IPS-18c (cell line): ENCODE results near the gene DAPK2.
"Not testable (repeated sequence)": the region's sequence is repeated elsewhere in the genome, so short reads cannot be mapped to it uniquely, and the experiment has no call there.

Experiments used
- H3K4me3 ChIP-seq: 2 replicates; pipeline ENCODE4 v1.7.0; 2013; ENCODE audit warnings: low read depth, mild to moderate bottlenecking, low read length, moderate library complexity; ENCODE audit not compliant: insufficient read depth
- H3K9me3 ChIP-seq: one replicate; pipeline ENCODE4 v1.6.1; 2013; ENCODE audit warnings: mild to moderate bottlenecking, low read length, moderate library complexity; ENCODE audit not compliant: control insufficient read depth, insufficient read depth

DAPK2 gene

DNA sequence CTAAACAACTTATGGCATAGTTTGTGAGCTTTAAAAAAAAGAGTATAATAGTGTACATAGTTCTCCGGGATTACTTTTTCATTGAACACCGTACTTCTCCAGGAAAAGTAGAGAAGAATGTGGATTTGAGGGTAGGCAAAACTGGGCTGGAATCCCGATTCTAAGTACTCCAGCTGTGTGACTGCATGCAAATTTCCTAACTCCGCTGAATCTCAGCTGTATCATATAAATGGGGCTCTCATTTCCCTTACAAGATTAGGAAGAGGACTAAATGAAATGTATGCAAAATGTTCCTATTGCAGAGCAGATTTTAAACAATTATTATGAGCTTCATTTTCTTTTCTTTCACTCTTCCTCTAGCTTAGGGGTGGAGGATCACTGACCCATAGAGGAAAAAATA is 142.2 kb downstream of the DAPK2 start:
- no peak overlapping the region for H3K4me3 ChIP-seq
- peaks cover 2% of the 10 kb centered on the region for H3K9me3 ChIP-seq

- H3K9me3 ChIP-seq = peaks cover 2% of the 10 kb centered on the region
- no peak overlapping the region for H3K4me3 ChIP-seq
Observed at GRCh38 chr15:63902671-63903035, 143.6 kb downstream of the DAPK2 start.

- no peak overlapping the region for H3K4me3 ChIP-seq
- peaks cover 2% of the 10 kb centered on the region for H3K9me3 ChIP-seq
Observed at GRCh38 chr15:63901912-63902670, 144.2 kb downstream of the DAPK2 start.

DNA sequence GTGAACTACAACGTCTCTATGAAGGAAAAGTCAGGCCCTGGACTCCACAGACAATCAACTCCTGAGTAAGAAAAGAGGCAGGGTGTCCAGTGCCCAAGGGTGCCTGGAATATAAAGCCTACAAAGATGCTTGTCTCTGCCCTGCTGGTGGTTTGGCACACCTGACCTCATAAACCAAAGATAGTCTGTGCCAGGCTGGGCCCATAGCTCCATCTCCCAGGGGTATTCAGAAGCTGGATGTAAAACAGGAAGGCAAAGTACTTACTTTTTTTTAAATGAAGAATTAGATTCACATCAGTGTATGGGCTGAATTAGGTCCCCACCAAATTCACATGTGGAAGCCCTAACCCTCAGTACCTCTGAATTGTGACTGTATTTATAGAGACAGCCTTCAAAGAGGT is 146.0 kb downstream of the DAPK2 start:
- Histone ChIP-seq H3K4me3 (no peak overlapping the region), H3K9me3 (no peaks in the 10 kb centered on the region)

GRCh38 chr15:63899606-63900005 is 146.7 kb downstream of the DAPK2 start:
- not testable (repeated sequence) for H3K9me3 ChIP-seq, H3K4me3 ChIP-seq

DNA sequence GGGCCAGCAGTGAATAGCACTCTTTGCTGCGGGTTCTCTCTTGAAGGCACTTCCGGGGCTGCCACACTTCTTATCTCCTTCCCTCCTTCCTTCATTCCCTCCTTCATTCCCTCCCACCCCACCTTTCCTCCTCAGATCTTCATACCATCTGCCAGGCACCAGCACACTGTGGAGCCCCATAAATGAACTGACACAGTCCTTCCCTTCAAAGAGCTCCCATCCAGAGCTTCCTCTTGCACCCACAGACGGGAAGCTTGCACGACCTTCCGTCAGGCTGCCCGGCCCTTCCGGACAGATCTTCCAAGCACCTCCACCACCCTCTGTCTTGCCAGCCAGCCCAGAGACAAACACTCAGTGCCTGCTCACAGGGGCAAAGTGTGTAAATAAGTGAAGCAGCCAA is 147.1 kb downstream of the DAPK2 start:
- H3K4me3 ChIP-seq = no peak overlapping the region
- no peaks in the 10 kb centered on the region for H3K9me3 ChIP-seq

DNA sequence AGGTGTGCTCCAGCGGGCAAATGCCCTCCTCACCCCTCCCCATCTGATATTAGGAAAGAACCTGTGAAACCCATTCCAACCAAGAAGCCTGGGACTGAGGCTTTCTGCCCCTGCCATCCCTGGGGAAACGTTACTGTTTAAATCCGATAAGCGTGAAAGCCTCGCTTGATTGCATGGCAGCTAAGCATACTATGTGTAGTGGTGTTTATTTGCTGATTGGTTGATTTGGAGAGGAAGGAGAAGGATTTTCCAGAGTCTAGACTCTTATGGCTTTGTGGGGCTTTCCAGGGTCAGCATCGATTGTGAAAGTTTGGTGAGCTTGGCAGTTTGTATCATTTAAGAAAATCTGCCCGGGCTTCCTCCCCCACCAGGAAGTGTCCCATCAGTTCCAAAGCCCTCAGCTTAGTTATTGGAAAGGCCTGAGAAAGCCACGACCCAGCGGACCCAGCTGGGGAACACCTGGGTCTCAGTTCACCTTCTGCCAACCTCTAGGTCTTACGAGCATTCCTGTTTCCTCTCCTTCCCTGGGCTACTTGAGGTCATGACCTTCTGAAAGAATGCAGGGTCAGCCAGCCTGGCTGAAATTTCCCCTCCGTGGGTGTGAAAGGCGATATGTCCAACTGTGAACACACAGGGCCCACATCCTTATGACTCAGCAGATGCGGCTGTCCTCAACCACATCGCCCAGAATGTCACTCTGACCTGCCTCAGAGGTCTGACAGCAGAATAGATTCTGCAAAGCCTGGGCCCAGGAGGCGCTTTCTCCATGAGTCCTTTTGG is 149.8 kb downstream of the DAPK2 start:
- H3K4me3 ChIP-seq = no peak overlapping the region
- no peaks in the 10 kb centered on the region for H3K9me3 ChIP-seq

- H3K9me3 ChIP-seq = no peaks in the 10 kb centered on the region
- no peak overlapping the region for H3K4me3 ChIP-seq
Observed at GRCh38 chr15:63895787-63896218, 150.5 kb downstream of the DAPK2 start.

DNA sequence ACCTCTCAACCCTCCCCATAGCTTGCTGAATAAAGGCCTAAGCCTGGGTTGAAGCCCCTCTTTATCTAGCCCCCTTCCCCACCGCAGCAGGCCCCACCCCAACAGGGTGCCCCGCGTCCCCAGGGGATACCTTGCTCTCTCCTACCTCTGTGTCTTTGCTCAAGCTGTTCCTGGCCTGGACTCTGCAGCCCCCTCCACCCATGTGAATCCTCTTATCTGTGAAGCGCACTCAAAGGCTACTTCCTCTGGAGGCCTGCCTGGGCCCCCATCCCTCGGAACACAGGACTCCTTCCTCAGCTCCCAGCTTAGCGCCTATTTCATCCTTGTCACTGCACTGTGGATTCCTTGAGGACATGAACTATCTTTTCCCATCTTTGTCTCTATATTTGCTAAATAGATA is 151.1 kb downstream of the DAPK2 start:
- no peak overlapping the region for H3K4me3 ChIP-seq

GRCh38 chr15:63894662-63894949 is 151.7 kb downstream of the DAPK2 start:
- Histone ChIP-seq H3K9me3 (no peaks in the 10 kb centered on the region), H3K4me3 (no peak overlapping the region)

More for the DNA sequence above, 151.1 kb downstream of the DAPK2 start:
- no peaks in the 10 kb centered on the region for H3K9me3 ChIP-seq

GRCh38 chr15:63893866-63894661 is 152.2 kb downstream of the DAPK2 start:
- Histone ChIP-seq H3K4me3 (no peak overlapping the region), H3K9me3 (no peaks in the 10 kb centered on the region)

DNA sequence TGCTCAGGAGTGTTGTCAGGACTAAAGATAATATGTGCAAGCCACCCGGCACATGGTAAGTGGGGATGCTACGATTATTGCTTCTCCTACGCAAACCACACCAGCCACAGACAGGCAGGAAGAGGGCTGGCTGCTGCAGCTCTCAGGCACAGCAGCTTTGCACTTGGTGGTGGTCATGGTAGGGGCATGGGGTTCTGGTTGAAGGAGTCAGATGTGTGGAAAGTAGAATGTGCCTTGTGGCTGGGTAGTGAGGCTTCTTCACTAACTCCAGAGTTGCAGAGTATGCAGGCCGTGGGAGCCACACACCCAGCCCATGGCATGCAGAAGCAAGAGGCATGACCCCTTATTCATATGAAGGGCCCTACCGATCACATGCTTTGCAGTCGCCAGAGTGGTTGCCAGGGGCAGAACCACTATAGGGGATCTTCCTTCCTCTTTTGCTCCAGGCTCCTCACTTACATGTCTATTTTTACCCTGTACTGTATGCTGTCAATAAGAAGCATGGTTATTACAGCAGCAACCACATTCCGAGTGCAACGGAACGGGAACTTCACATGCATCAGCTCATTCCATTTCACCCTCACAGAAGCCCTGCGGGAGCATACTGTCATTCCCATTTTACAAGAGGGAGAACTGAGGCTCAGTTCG is 153.4 kb downstream of the DAPK2 start:
- Histone ChIP-seq H3K9me3 (no peaks in the 10 kb centered on the region), H3K4me3 (no peak overlapping the region)

DNA sequence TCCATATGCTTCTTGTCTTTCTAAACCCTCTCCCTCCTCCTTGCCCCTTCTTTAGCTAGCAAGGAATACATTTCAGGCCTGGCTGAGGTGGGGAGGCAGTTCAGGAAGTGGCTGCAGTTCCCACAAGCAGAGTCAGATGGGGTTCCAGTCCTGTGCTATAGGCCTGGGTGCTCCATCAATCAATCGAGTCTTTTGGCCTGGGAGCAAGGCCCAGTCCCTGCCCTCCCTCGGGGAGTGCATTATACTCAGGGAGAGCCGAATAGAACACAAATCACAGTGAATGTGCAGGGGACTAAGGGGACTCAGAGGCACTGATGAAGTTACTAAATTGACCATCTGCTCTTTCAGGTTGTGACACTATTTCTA is 154.5 kb downstream of the DAPK2 start:
- no peaks in the 10 kb centered on the region for H3K9me3 ChIP-seq

GRCh38 chr15:63891079-63891767 is 155.1 kb downstream of the DAPK2 start:
- H3K4me3 ChIP-seq = no peak overlapping the region
- H3K9me3 ChIP-seq = no peaks in the 10 kb centered on the region

More for the DNA sequence above, 154.5 kb downstream of the DAPK2 start:
- no peak overlapping the region for H3K4me3 ChIP-seq

DNA sequence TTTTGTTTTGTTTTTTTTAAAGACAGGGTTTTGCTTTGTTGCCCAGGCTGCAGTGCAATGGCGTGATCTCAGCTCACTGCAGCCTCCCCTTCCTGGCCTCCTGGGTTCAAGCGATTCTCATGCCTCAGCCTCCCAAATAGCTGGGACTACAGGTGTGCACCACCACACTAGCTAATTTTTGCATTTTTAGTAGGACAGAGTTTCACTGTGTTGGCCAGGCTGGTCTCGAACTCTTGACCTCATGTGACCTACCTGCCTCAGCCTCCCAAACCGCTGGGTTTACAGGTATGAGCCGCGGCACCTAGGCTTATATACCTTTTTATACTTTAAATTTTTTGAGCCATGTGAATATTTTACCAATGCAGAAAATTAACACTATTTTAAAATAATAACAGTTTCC is 155.7 kb downstream of the DAPK2 start:
- Histone ChIP-seq H3K4me3 (no peak overlapping the region), H3K9me3 (no peaks in the 10 kb centered on the region)

DNA sequence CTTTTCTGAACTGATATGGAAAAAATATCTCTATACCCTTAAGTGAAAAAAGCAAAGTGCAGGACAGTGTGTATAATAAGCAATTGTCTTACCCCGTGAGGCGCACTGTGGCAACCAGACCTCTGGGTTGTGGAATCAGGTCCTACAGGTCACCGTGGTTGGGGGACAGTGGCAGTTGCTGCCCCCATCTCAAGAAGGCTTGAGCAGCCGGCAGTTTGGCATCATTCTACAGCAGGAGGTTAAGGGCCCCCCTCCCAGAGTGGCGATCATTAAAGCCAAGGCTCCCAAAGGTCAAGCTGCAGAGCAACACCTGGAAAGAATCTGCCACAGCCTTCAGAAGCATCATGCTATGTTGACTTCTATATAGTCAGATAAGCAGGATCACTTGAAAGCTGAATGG is 156.5 kb downstream of the DAPK2 start:
- no peak overlapping the region for H3K4me3 ChIP-seq

GRCh38 chr15:63888823-63889222 is 157.5 kb downstream of the DAPK2 start:
- Histone ChIP-seq H3K4me3 (no peak overlapping the region), H3K9me3 (no peaks in the 10 kb centered on the region)

More for the DNA sequence above, 156.5 kb downstream of the DAPK2 start:
- H3K9me3 ChIP-seq = no peaks in the 10 kb centered on the region
